Measurements from ENCODE around the gene SOBP. TPM values are rescaled to one million over a fixed set of nuclear protein-coding genes. Genes with fewer than 3 reads are reported as not detected.
A peak's percentile ranks its signal among the peaks of the same experiment; 100 is the strongest.

Gene SOBP
- total and polyA plus RNA-seq, 2 experiments from 2014 or later = 1.5 to 3.0 TPM

DNA sequence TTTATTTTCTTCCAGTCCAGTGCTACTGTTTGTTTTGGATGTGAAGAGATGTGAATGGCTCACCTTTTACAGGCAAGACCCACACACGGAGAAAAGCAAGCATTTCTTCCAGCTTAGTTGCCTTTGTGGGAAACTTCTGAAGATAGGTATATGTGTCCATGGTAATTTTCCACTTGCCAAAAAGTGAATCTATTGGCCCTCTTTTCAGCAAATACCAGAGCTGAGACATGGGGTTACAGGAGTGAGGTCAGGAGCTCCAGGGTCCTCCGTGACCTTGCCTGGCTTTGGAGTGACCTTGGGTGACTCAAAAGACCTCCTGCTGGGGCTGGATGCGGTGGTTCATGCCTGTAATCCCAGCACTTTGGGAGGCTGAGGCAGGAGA is 167.4 kb downstream of the SOBP start:
- no peak for TF ChIP-seq CREB1 (CRISPR knock-in tag; IDR thresholded peaks at IDR 0.05; ENCODE audit: low read depth)
- TF ChIP-seq JUNB (IDR thresholded peaks at IDR 0.05; ENCODE audit: unreplicated experiment) = no peak
- no peak for TF ChIP-seq STAT1 (IDR thresholded peaks at IDR 0.05; ENCODE audit: unreplicated experiment)
- TF ChIP-seq, protein P1, sequence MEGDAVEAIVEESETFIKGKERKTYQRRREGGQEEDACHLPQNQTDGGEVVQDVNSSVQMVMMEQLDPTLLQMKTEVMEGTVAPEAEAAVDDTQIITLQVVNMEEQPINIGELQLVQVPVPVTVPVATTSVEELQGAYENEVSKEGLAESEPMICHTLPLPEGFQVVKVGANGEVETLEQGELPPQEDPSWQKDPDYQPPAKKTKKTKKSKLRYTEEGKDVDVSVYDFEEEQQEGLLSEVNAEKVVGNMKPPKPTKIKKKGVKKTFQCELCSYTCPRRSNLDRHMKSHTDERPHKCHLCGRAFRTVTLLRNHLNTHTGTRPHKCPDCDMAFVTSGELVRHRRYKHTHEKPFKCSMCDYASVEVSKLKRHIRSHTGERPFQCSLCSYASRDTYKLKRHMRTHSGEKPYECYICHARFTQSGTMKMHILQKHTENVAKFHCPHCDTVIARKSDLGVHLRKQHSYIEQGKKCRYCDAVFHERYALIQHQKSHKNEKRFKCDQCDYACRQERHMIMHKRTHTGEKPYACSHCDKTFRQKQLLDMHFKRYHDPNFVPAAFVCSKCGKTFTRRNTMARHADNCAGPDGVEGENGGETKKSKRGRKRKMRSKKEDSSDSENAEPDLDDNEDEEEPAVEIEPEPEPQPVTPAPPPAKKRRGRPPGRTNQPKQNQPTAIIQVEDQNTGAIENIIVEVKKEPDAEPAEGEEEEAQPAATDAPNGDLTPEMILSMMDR (conservative IDR thresholded peaks at IDR 0.05; ENCODE audit: low read depth in 2 of 2) = no peak
- TF ChIP-seq NANOG (IDR thresholded peaks at IDR 0.05; ENCODE audit: borderline replicate concordance) = no peak
- no peak for TF ChIP-seq EZH2 (IDR thresholded peaks at IDR 0.05; ENCODE audit: low read depth, unreplicated experiment)
- TF ChIP-seq POLR2AphosphoS5 (IDR thresholded peaks at IDR 0.05; ENCODE audit: low read depth) = no peak
- TF ChIP-seq ZNF462 (CRISPR knock-in tag; IDR thresholded peaks at IDR 0.05) = no peak
- no peak for TF ChIP-seq ZNF331 (CRISPR knock-in tag; IDR thresholded peaks at IDR 0.05; ENCODE audit: low read depth)
- no peak for TF ChIP-seq ZNF114 (CRISPR knock-in tag; IDR thresholded peaks at IDR 0.05)
- TF ChIP-seq, protein P2, sequence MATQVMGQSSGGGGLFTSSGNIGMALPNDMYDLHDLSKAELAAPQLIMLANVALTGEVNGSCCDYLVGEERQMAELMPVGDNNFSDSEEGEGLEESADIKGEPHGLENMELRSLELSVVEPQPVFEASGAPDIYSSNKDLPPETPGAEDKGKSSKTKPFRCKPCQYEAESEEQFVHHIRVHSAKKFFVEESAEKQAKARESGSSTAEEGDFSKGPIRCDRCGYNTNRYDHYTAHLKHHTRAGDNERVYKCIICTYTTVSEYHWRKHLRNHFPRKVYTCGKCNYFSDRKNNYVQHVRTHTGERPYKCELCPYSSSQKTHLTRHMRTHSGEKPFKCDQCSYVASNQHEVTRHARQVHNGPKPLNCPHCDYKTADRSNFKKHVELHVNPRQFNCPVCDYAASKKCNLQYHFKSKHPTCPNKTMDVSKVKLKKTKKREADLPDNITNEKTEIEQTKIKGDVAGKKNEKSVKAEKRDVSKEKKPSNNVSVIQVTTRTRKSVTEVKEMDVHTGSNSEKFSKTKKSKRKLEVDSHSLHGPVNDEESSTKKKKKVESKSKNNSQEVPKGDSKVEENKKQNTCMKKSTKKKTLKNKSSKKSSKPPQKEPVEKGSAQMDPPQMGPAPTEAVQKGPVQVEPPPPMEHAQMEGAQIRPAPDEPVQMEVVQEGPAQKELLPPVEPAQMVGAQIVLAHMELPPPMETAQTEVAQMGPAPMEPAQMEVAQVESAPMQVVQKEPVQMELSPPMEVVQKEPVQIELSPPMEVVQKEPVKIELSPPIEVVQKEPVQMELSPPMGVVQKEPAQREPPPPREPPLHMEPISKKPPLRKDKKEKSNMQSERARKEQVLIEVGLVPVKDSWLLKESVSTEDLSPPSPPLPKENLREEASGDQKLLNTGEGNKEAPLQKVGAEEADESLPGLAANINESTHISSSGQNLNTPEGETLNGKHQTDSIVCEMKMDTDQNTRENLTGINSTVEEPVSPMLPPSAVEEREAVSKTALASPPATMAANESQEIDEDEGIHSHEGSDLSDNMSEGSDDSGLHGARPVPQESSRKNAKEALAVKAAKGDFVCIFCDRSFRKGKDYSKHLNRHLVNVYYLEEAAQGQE (IDR thresholded peaks at IDR 0.05; ENCODE audit: unreplicated experiment) = no peak
- no peak for TF ChIP-seq ETS1 (IDR thresholded peaks at IDR 0.05)
- no peak for TF ChIP-seq EZH2phosphoT487 (IDR thresholded peaks at IDR 0.05; ENCODE audit: unreplicated experiment)
- DNase-seq (ENCODE audit: low spot score) (no peak), ATAC-seq (no peak)
- Mint-ChIP-seq H3K9me3 (no peaks in the 10 kb centered on the region; the same call in 2 of the 3 replicates), H3K4me1 (peaks cover 32% of the 10 kb centered on the region), H3K27ac (no peak overlapping the region), H3K36me3 (ENCODE audit: low read depth) (no peaks in the 10 kb centered on the region), H3K27me3 (ENCODE audit: insufficient read depth, low read depth, poor library complexity) (peaks cover 2% of the 10 kb centered on the region), H3K4me3 (no peak overlapping the region)
- Histone ChIP-seq H3K4me1 (ENCODE audit: insufficient read depth) (peaks cover 30% of the 10 kb centered on the region; the same call in 1 of the 2 replicates), H4K20me1 (replicated peaks; ENCODE audit: insufficient read depth) (no peaks in the 10 kb centered on the region), H3K36me3 (ENCODE audit: insufficient read depth) (no peaks in the 10 kb centered on the region), H3K79me2 (replicated peaks; ENCODE audit: insufficient read depth) (no peaks in the 10 kb centered on the region), H3K27me3 (ENCODE audit: insufficient read depth) (no peaks in the 10 kb centered on the region), H2AFZ (peak overlapping the region; percentile 60; the same call in 1 of the 2 replicates), H3K27ac (ENCODE audit: low read depth) (no peak overlapping the region), H3K4me2 (no peak overlapping the region), H3K9me2 (ENCODE audit: insufficient read depth) (no peaks in the 10 kb centered on the region), H3K4me3 (no peak overlapping the region), H3F3A (replicated peaks; ENCODE audit: low read depth) (no peaks in the 10 kb centered on the region)
